ENCODE measurements around the gene KCNN4. TPM values are rescaled to one million over a fixed set of nuclear protein-coding genes. Genes with fewer than 3 reads are reported as not detected.

The KCNN4 gene
- polyA plus RNA-seq, 6 donors from 2014 or later = 9.7 to 17.2 (median 10.3) TPM

- peak overlapping the region in 3 of 6 donors; percentile 24 to 67 (median 66) for H3K27ac Mint-ChIP-seq
- no peak for ATAC-seq (ENCODE audit: low read depth in 2 of 2)
- peaks cover 18 to 46% of the 10 kb centered on the region in 2 donors for H3K36me3 Mint-ChIP-seq
- no peaks in the 10 kb centered on the region for H3K9me3 Mint-ChIP-seq
- no peaks in the 10 kb centered on the region for H3K27me3 Mint-ChIP-seq
- no peak for DNase-seq
- peaks cover 24 to 58% (median 42%) of the 10 kb centered on the region in 3 donors for H3K4me1 Mint-ChIP-seq
- H3K4me3 Mint-ChIP-seq = no peak overlapping the region
Measured at GRCh38 chr19:43748205-43748594, 32.6 kb downstream of the KCNN4 start.

GRCh38 chr19:43747557-43748204, 33.1 kb downstream of the KCNN4 start:
- DNase-seq (no peak), ATAC-seq (ENCODE audit: low read depth in 2 of 2) (peak in 1 of 2 donors; percentile 29)
- H3K4me1 Mint-ChIP-seq = peaks cover 19 to 53% (median 37%) of the 10 kb centered on the region in 3 donors
- no peak overlapping the region for H3K4me3 Mint-ChIP-seq
- H3K36me3 Mint-ChIP-seq = peaks cover 22 to 51% of the 10 kb centered on the region in 2 donors
- H3K27me3 Mint-ChIP-seq = no peaks in the 10 kb centered on the region
- no peaks in the 10 kb centered on the region for H3K9me3 Mint-ChIP-seq
- H3K27ac Mint-ChIP-seq = peak overlapping the region in 5 of 6 donors; percentile 24 to 95 (median 32)

- peak overlapping the region in 1 of 6 donors; percentile 14 for H3K27ac Mint-ChIP-seq
- H3K36me3 Mint-ChIP-seq = peaks cover 24 to 54% of the 10 kb centered on the region in 2 donors
- DNase-seq = no peak
- no peaks in the 10 kb centered on the region for H3K9me3 Mint-ChIP-seq
- H3K27me3 Mint-ChIP-seq = no peaks in the 10 kb centered on the region
- ATAC-seq (ENCODE audit: low read depth in 2 of 2) = no peak
- no peak overlapping the region for H3K4me3 Mint-ChIP-seq
- peaks cover 8 to 20% (median 19%) of the 10 kb centered on the region in 3 donors for H3K4me1 Mint-ChIP-seq
Measured at GRCh38 chr19:43743059-43743458, 37.7 kb downstream of the KCNN4 start.

GRCh38 chr19:43741075-43741825, 39.5 kb downstream of the KCNN4 start:
- peaks cover 8 to 18% (median 17%) of the 10 kb centered on the region in 3 donors for H3K4me1 Mint-ChIP-seq
- no peaks in the 10 kb centered on the region for H3K27me3 Mint-ChIP-seq
- peak overlapping the region in 1 of 8 donors; percentile 78 for H3K4me3 Mint-ChIP-seq
- H3K27ac Mint-ChIP-seq = peak overlapping the region in 1 of 6 donors; percentile 40
- ATAC-seq (ENCODE audit: low read depth in 2 of 2) (no peak), DNase-seq (no peak)
- H3K9me3 Mint-ChIP-seq = peaks cover 0 to 1% (median 0%) of the 10 kb centered on the region in 7 donors
- H3K36me3 Mint-ChIP-seq = peaks cover 34 to 62% of the 10 kb centered on the region in 2 donors

GRCh38 chr19:43739439-43740235, 41.1 kb downstream of the KCNN4 start:
- Mint-ChIP-seq H3K27ac (peak overlapping the region in 3 of 6 donors; percentile 54 to 75 (median 70)), H3K4me3 (no peak overlapping the region), H3K9me3 (peaks cover 0 to 1% (median 0%) of the 10 kb centered on the region in 7 donors), H3K4me1 (peaks cover under 1 to 10% (median 9%) of the 10 kb centered on the region in 3 donors), H3K36me3 (peaks cover 37 to 65% of the 10 kb centered on the region in 2 donors), H3K27me3 (no peaks in the 10 kb centered on the region)
- ATAC-seq (ENCODE audit: low read depth in 2 of 2) (no peak), DNase-seq (no peak)

- no peak overlapping the region for H3K4me3 Mint-ChIP-seq
- peak overlapping the region in 3 of 6 donors; percentile 70 to 83 (median 79) for H3K27ac Mint-ChIP-seq
- peaks cover 0 to 1% (median 0%) of the 10 kb centered on the region in 7 donors for H3K9me3 Mint-ChIP-seq
- H3K36me3 Mint-ChIP-seq = peaks cover 37 to 61% of the 10 kb centered on the region in 2 donors
- no peaks in the 10 kb centered on the region for H3K27me3 Mint-ChIP-seq
- peaks cover 0 to 6% (median 4%) of the 10 kb centered on the region in 3 donors for H3K4me1 Mint-ChIP-seq
- ATAC-seq (ENCODE audit: low read depth in 2 of 2) (no peak), DNase-seq (no peak)
Measured at GRCh38 chr19:43738780-43739211, 42.0 kb downstream of the KCNN4 start.

GRCh38 chr19:43735957-43736356, 44.8 kb downstream of the KCNN4 start:
- Mint-ChIP-seq H3K27me3 (no peaks in the 10 kb centered on the region), H3K9me3 (peaks cover 0 to 1% (median 0%) of the 10 kb centered on the region in 7 donors), H3K36me3 (peaks cover 32 to 59% of the 10 kb centered on the region in 2 donors), H3K4me3 (peak overlapping the region in 1 of 8 donors; percentile 6), H3K27ac (no peak overlapping the region), H3K4me1 (peaks cover 0 to 13% (median 7%) of the 10 kb centered on the region in 3 donors)
- ATAC-seq (ENCODE audit: low read depth in 2 of 2) (no peak), DNase-seq (no peak)

- Mint-ChIP-seq H3K4me3 (no peak overlapping the region), H3K36me3 (peaks cover 30 to 58% of the 10 kb centered on the region in 2 donors), H3K9me3 (peaks cover 0 to 1% (median 0%) of the 10 kb centered on the region in 7 donors), H3K27me3 (no peaks in the 10 kb centered on the region), H3K27ac (no peak overlapping the region), H3K4me1 (peaks cover 0 to 13% (median 7%) of the 10 kb centered on the region in 3 donors)
- ATAC-seq (ENCODE audit: low read depth in 2 of 2) (no peak), DNase-seq (no peak)
Measured at GRCh38 chr19:43735013-43735412, 45.8 kb downstream of the KCNN4 start.

GRCh38 chr19:43731846-43732245, 48.9 kb downstream of the KCNN4 start:
- Mint-ChIP-seq H3K27me3 (no peaks in the 10 kb centered on the region), H3K27ac (peak overlapping the region in 3 of 6 donors; percentile 43 to 84 (median 65)), H3K4me3 (no peak overlapping the region), H3K4me1 (peaks cover 9 to 30% (median 18%) of the 10 kb centered on the region in 3 donors), H3K36me3 (peaks cover 21 to 56% of the 10 kb centered on the region in 2 donors), H3K9me3 (peaks cover 0 to 1% (median 0%) of the 10 kb centered on the region in 7 donors)
- DNase-seq = no peak
- no peak for ATAC-seq (ENCODE audit: low read depth in 2 of 2)

- no peak for ATAC-seq (ENCODE audit: low read depth in 2 of 2)
- Mint-ChIP-seq H3K9me3 (no peaks in the 10 kb centered on the region), H3K36me3 (peaks cover 16 to 51% of the 10 kb centered on the region in 2 donors), H3K4me1 (peaks cover 14 to 33% (median 18%) of the 10 kb centered on the region in 3 donors), H3K4me3 (no peak overlapping the region), H3K27ac (no peak overlapping the region), H3K27me3 (no peaks in the 10 kb centered on the region)
- DNase-seq = no peak
Measured at GRCh38 chr19:43731346-43731745, 49.4 kb downstream of the KCNN4 start.

- Mint-ChIP-seq H3K9me3 (no peaks in the 10 kb centered on the region), H3K27ac (no peak overlapping the region), H3K4me1 (peaks cover 26 to 45% (median 28%) of the 10 kb centered on the region in 3 donors), H3K36me3 (peaks cover 12 to 45% of the 10 kb centered on the region in 2 donors), H3K4me3 (no peak overlapping the region), H3K27me3 (no peaks in the 10 kb centered on the region)
- ATAC-seq (ENCODE audit: low read depth in 2 of 2) (no peak), DNase-seq (no peak)
Measured at GRCh38 chr19:43729919-43730318, 50.9 kb downstream of the KCNN4 start.

GRCh38 chr19:43727593-43727853, 53.2 kb downstream of the KCNN4 start:
- no peak for DNase-seq
- peaks cover 12 to 32% of the 10 kb centered on the region in 2 donors for H3K36me3 Mint-ChIP-seq
- ATAC-seq (ENCODE audit: low read depth in 2 of 2) = no peak
- H3K4me1 Mint-ChIP-seq = peaks cover 21 to 57% (median 29%) of the 10 kb centered on the region in 3 donors
- no peak overlapping the region for H3K4me3 Mint-ChIP-seq
- peak overlapping the region in 1 of 6 donors; percentile 21 for H3K27ac Mint-ChIP-seq
- H3K27me3 Mint-ChIP-seq = no peaks in the 10 kb centered on the region
- no peaks in the 10 kb centered on the region for H3K9me3 Mint-ChIP-seq
